Neural progenitor cell (in vitro differentiated cells): Measurements from ENCODE around the gene URI1.

Experiments used
- CTCF ChIP-seq: fragments of 200-600 bp; sonication (generic); IDR thresholded peaks from 2 replicates; pipeline ENCODE4 v1.5.1; 2017; ENCODE audit warnings: antibody characterized with exemption, mild to moderate bottlenecking
- EZH2 ChIP-seq: fragments of 200-600 bp; sonication (generic); IDR thresholded peaks from 2 replicates; pipeline ENCODE4 v1.6.1; 2017; ENCODE audit warnings: antibody characterized with exemption, mild to moderate bottlenecking, moderate library complexity

DNA sequence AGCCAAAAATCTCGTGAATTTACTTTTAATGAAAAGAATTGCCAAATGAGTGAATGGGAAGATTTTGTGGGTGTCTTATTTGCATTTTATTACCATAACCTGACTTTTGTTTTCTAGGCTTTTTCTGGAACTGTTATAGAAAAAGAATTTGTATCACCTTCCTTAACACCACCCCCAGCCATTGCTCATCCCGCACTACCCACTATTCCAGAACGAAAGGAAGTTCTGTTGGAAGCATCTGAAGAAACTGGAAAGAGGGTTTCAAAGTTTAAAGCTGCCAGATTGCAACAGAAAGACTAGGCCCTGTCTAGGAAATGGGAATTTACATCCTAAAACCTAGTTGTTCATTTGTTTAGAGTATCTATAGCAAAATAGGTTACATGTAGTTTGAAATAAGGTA lies 72.7 kb downstream of the URI1 start:
- TF ChIP-seq CTCF, result no peak
- TF ChIP-seq EZH2, result no peak
